BLaER1 treated with 17β-estradiol and CSF1 and Interleukin-3, amounts not matched to agents 10 nM and 100 nM (cell line): ENCODE results near the gene TBCK.

Source experiments
- H3K27ac ChIP-seq, 11 experiments: shearing (Covaris generic); formaldehyde crosslinking; 2 replicates each; pipeline ENCODE4 v1.8.1; 2022
- H3K27me3 ChIP-seq, 11 experiments: shearing (Covaris generic); formaldehyde crosslinking; 2 replicates each; pipeline ENCODE4 v1.8.1; 2022
- H3K36me3 ChIP-seq, 11 experiments: shearing (Covaris generic); formaldehyde crosslinking; 2 replicates each; pipeline ENCODE4 v1.8.1; 2022
- H3K4me1 ChIP-seq, 10 experiments: shearing (Covaris generic); formaldehyde crosslinking; 2 replicates each; pipeline ENCODE4 v1.8.1; 2022
- H3K4me2 ChIP-seq, 11 experiments: shearing (Covaris generic); formaldehyde crosslinking; 2 replicates each; pipeline ENCODE4 v1.8.1; 2022
- H3K4me3 ChIP-seq, 10 experiments: shearing (Covaris generic); formaldehyde crosslinking; 2 replicates each; pipeline ENCODE4 v1.8.1; 2022
- H3K9ac ChIP-seq, 11 experiments: shearing (Covaris generic); formaldehyde crosslinking; 2 replicates each; pipeline ENCODE4 v1.8.1; 2022
- H3K9me3 ChIP-seq, 11 experiments: shearing (Covaris generic); formaldehyde crosslinking; replicated peaks in 1 of 11; 2 replicates each; pipeline ENCODE4 v1.8.1; 2022
- H4K20me1 ChIP-seq, 11 experiments: shearing (Covaris generic); formaldehyde crosslinking; 2 replicates each; pipeline ENCODE4 v1.8.1; 2022
- Cebpa-rat ChIP-seq, 11 experiments: shearing (Covaris generic); IDR thresholded peaks; 2 replicates each; pipeline ENCODE4 v1.8.1; 2022

Gene TBCK

DNA sequence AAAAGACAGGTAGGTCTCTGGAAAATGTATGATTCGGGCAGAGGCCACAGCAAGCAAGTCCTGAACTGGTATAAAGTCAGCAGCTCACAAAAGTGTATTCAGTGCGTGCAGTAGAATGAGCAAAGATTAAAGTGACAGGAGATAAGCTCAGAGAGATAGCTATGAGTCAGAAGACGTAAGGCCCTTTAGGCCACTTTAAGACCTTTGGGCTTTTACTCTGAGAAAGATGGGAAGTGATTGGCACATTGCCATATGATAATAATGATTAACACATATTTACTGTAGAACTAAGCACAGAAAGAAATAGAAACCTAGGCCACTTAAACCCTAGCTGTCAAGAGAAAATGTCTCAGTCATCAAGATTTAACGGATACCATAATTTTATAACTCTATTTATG lies 51.7 kb downstream of the TBCK start:
- Histone ChIP-seq H3K27ac (no peak overlapping the region), H4K20me1 (peaks cover 0 to 20% (median 0%) of the 10 kb centered on the region in 11 experiments; a peak in 3 of 22 replicates), H3K36me3 (peaks cover 0 to 8% (median 0%) of the 10 kb centered on the region in 11 experiments; a peak in 4 of 22 replicates), H3K4me2 (no peak overlapping the region), H3K9ac (no peak overlapping the region), H3K9me3 (no peaks in the 10 kb centered on the region), H3K4me1 (no peaks in the 10 kb centered on the region), H3K27me3 (no peaks in the 10 kb centered on the region), H3K4me3 (no peak overlapping the region)
- TF ChIP-seq Cebpa-rat (IDR thresholded peaks at IDR 0.05): no peak

- no peaks in the 10 kb centered on the region for H3K27me3 ChIP-seq
- no peaks in the 10 kb centered on the region for H3K9me3 ChIP-seq
- no peak overlapping the region for H3K27ac ChIP-seq
- H4K20me1 ChIP-seq: peaks cover 0 to 20% (median 0%) of the 10 kb centered on the region in 11 experiments; a peak in 3 of 22 replicates
- peaks cover 0 to 14% (median 0%) of the 10 kb centered on the region in 11 experiments; a peak in 4 of 22 replicates for H3K36me3 ChIP-seq
- no peaks in the 10 kb centered on the region for H3K4me1 ChIP-seq
- no peak overlapping the region for H3K9ac ChIP-seq
- TF ChIP-seq Cebpa-rat (IDR thresholded peaks at IDR 0.05): no peak
- H3K4me3 ChIP-seq: no peak overlapping the region
- H3K4me2 ChIP-seq: no peak overlapping the region
These were observed 52.2 kb downstream of the TBCK start for GRCh38 chr4:106263594-106264330.

GRCh38 chr4:106261980-106262379 lies 54.0 kb downstream of the TBCK start:
- Histone ChIP-seq H3K4me3 (no peak overlapping the region), H3K4me2 (no peak overlapping the region), H3K27ac (no peak overlapping the region), H4K20me1 (peaks cover 0 to 13% (median 0%) of the 10 kb centered on the region in 11 experiments; a peak in 3 of 22 replicates), H3K9me3 (no peaks in the 10 kb centered on the region), H3K9ac (no peak overlapping the region), H3K27me3 (no peaks in the 10 kb centered on the region), H3K36me3 (peaks cover 0 to 27% (median 8%) of the 10 kb centered on the region in 11 experiments; a peak in 10 of 22 replicates), H3K4me1 (no peaks in the 10 kb centered on the region)
- no peak for TF ChIP-seq Cebpa-rat (IDR thresholded peaks at IDR 0.05)

GRCh38 chr4:106258145-106259045 lies 57.6 kb downstream of the TBCK start:
- Histone ChIP-seq H4K20me1 (peaks cover 0 to 4% (median 0%) of the 10 kb centered on the region in 11 experiments; a peak in 3 of 22 replicates), H3K27ac (no peak overlapping the region), H3K4me3 (no peak overlapping the region), H3K4me2 (no peak overlapping the region), H3K9me3 (peaks cover 0 to 12% (median 7%) of the 10 kb centered on the region in 11 experiments; a peak in 9 of 22 replicates), H3K4me1 (no peaks in the 10 kb centered on the region), H3K9ac (no peak overlapping the region), H3K27me3 (no peaks in the 10 kb centered on the region), H3K36me3 (peaks cover 18 to 55% (median 27%) of the 10 kb centered on the region in 11 experiments)
- no peak for TF ChIP-seq Cebpa-rat (IDR thresholded peaks at IDR 0.05)

DNA sequence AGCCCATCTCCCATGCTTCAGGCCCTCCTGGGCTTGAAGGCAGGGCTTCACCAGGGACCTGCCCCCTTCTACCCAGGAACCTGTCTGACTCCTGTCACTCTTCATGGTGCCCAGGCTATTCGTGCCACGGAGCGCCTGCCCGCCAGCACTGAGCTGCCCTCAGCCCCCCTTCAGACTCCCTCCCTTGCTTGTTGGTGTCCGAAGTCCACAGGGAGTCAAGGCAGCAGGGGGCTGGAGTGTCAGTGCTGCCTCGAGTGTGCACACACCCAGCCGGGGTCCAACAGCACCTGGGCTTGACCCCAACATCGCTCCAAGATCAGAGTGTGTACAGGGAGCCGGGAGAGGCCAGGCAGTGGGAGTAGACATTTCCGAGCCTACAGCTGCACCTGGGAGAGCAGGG lies 59.8 kb downstream of the TBCK start:
- peaks cover 18 to 61% (median 27%) of the 10 kb centered on the region in 11 experiments for H3K36me3 ChIP-seq
- H3K9me3 ChIP-seq: peaks cover 0 to 12% (median 7%) of the 10 kb centered on the region in 11 experiments; a peak in 9 of 22 replicates
- TF ChIP-seq Cebpa-rat (IDR thresholded peaks at IDR 0.05): no peak
- H3K27ac ChIP-seq: no peak overlapping the region
- H3K4me2 ChIP-seq: no peak overlapping the region
- H3K4me3 ChIP-seq: no peak overlapping the region
- no peaks in the 10 kb centered on the region; a peak in 1 of 22 replicates for H4K20me1 ChIP-seq
- no peaks in the 10 kb centered on the region for H3K4me1 ChIP-seq
- no peaks in the 10 kb centered on the region for H3K27me3 ChIP-seq
- no peak overlapping the region for H3K9ac ChIP-seq

DNA sequence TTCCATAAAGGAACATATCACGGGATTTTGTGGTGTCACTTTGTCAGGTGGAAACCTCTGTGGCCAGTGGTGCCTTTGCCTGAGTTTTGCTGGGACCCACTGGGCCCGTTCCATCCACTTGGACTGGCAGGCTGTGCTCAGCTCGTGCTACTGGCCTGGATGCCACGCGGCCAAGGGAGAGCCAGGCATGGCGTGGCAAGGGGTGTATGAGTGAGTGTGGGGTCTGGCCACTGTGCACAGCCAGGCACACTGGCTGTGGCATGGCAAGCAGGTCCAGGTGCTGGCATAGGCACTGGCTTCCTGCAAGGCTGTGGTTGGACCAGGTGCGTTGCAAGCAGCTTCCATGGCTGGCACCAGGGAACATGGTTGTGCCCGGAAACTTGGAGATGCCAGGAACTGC lies 60.8 kb downstream of the TBCK start:
- H3K9me3 ChIP-seq: peaks cover 0 to 12% (median 7%) of the 10 kb centered on the region in 11 experiments; a peak in 9 of 22 replicates
- H3K4me1 ChIP-seq: no peaks in the 10 kb centered on the region
- no peaks in the 10 kb centered on the region; a peak in 1 of 22 replicates for H4K20me1 ChIP-seq
- no peak overlapping the region for H3K27ac ChIP-seq
- H3K27me3 ChIP-seq: no peaks in the 10 kb centered on the region
- no peak for TF ChIP-seq Cebpa-rat (IDR thresholded peaks at IDR 0.05)
- H3K4me2 ChIP-seq: no peak overlapping the region
- H3K9ac ChIP-seq: no peak overlapping the region
- H3K36me3 ChIP-seq: peaks cover 22 to 68% (median 32%) of the 10 kb centered on the region in 11 experiments
- no peak overlapping the region for H3K4me3 ChIP-seq

- no peak overlapping the region for H3K4me2 ChIP-seq
- peaks cover 26 to 73% (median 41%) of the 10 kb centered on the region in 11 experiments for H3K36me3 ChIP-seq
- peaks cover 0 to 12% (median 7%) of the 10 kb centered on the region in 11 experiments; a peak in 9 of 22 replicates for H3K9me3 ChIP-seq
- no peak for TF ChIP-seq Cebpa-rat (IDR thresholded peaks at IDR 0.05)
- no peak overlapping the region for H3K27ac ChIP-seq
- H4K20me1 ChIP-seq: no peaks in the 10 kb centered on the region; a peak in 1 of 22 replicates
- no peak overlapping the region for H3K4me3 ChIP-seq
- H3K4me1 ChIP-seq: no peaks in the 10 kb centered on the region
- H3K9ac ChIP-seq: no peak overlapping the region
- no peaks in the 10 kb centered on the region for H3K27me3 ChIP-seq
These were observed 62.5 kb downstream of the TBCK start for GRCh38 chr4:106253364-106254129.

GRCh38 chr4:106247600-106247999 lies 68.4 kb downstream of the TBCK start:
- no peaks in the 10 kb centered on the region for H3K27me3 ChIP-seq
- TF ChIP-seq Cebpa-rat (IDR thresholded peaks at IDR 0.05): no peak
- no peaks in the 10 kb centered on the region for H3K4me1 ChIP-seq
- no peaks in the 10 kb centered on the region for H3K9me3 ChIP-seq
- peaks cover 14 to 85% (median 42%) of the 10 kb centered on the region in 11 experiments; a peak in 21 of 22 replicates for H3K36me3 ChIP-seq
- no peak overlapping the region for H3K27ac ChIP-seq
- H3K9ac ChIP-seq: no peak overlapping the region
- no peak overlapping the region for H3K4me2 ChIP-seq
- H3K4me3 ChIP-seq: no peak overlapping the region
- H4K20me1 ChIP-seq: no peaks in the 10 kb centered on the region
